ENCODE results near the gene PCDHAC1. TPM values are rescaled to one million over a fixed set of nuclear protein-coding genes. Genes with fewer than 3 reads are reported as not detected.

The PCDHAC1 gene
- total and polyA plus RNA-seq, 9 of the 15 experiments (the other 6 are each of a cell fraction or from before 2014, with no cell fraction given), result not detected

DNA sequence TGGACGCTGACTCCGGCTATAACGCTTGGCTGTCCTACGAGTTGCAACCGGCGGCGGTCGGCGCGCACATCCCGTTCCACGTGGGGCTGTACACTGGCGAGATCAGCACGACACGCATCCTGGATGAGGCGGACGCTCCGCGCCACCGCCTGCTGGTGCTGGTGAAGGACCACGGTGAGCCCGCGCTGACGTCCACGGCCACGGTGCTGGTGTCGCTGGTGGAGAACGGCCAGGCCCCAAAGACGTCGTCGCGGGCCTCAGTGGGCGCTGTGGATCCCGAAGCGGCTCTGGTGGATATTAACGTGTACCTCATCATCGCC, 48.9 kb upstream of the PCDHAC1 start:
- intact Hi-C loops (cut with micrococcal nuclease) (no loop called here), in situ Hi-C loops (cut with MboI) (no loop called here)
- no peak overlapping the region for H3K9ac ChIP-seq (ENCODE audit: insufficient read depth in 1 of 2, low read depth in 2 of 2, low read length in 2 of 2)
- ChIA-PET POLR2A (no interaction called here), CTCF (ENCODE audit: low intra/inter-chr PET ratio) (no interaction called here)
- 32% methylated on average over 28 of the region's 37 CpGs for WGBS (ENCODE audit: insufficient coverage, low coverage, missing lambda C conversion rate)
- no peaks in the 10 kb centered on the region for H3K9me1 ChIP-seq (ENCODE audit: control insufficient read depth, insufficient read depth, low read length)
- H3K9me3 ChIP-seq (replicated peaks; ENCODE audit: control insufficient read depth, insufficient read depth, low read depth, low read length), result no peaks in the 10 kb centered on the region; the same call in 1 of the 2 replicates
- H3K4me1 ChIP-seq (replicated peaks in 1 of 2; ENCODE audit: control insufficient read depth in 2 of 2, insufficient read depth in 2 of 2, low read length in 2 of 2), result no peaks in the 10 kb centered on the region; a peak in 1 of 5 replicates
- no peak for TF ChIP-seq SRSF7 (optimal IDR thresholded peaks at IDR 0.05; ENCODE audit: low read depth, low read length)
- no peak for TF ChIP-seq ZNF398 (CRISPR knock-in tag; IDR thresholded peaks at IDR 0.05)
- H2AFZ ChIP-seq (ENCODE audit: low read depth, low read length), result no peak overlapping the region
- no peaks in the 10 kb centered on the region for H4K20me1 ChIP-seq (replicated peaks; ENCODE audit: control insufficient read depth, insufficient read depth, low read length)
- ATAC-seq, result no peak
- H3K4me3 ChIP-seq, result no peak overlapping the region
- no peaks in the 10 kb centered on the region for H3K36me3 ChIP-seq (ENCODE audit: control insufficient read depth, insufficient read depth, low read length)
- no peak for DNase-seq (ENCODE audit: extremely low read depth in 1 of 4, low spot score in 3 of 4)
- FAIRE-seq, result no peak
- H3K4me2 ChIP-seq (ENCODE audit: insufficient read depth, low read length), result no peak overlapping the region
- no peaks in the 10 kb centered on the region for H3K27me3 ChIP-seq (ENCODE audit: control insufficient read depth in 2 of 2, insufficient read depth in 2 of 2, low read length in 2 of 2)
- no peak overlapping the region for H3K27ac ChIP-seq (ENCODE audit: extremely low read depth, low read depth, low read length)
- H3K79me2 ChIP-seq (ENCODE audit: control insufficient read depth, insufficient read depth, low read length), result no peaks in the 10 kb centered on the region
- no TSS peak for BruUV-seq (replicated peaks)

DNA sequence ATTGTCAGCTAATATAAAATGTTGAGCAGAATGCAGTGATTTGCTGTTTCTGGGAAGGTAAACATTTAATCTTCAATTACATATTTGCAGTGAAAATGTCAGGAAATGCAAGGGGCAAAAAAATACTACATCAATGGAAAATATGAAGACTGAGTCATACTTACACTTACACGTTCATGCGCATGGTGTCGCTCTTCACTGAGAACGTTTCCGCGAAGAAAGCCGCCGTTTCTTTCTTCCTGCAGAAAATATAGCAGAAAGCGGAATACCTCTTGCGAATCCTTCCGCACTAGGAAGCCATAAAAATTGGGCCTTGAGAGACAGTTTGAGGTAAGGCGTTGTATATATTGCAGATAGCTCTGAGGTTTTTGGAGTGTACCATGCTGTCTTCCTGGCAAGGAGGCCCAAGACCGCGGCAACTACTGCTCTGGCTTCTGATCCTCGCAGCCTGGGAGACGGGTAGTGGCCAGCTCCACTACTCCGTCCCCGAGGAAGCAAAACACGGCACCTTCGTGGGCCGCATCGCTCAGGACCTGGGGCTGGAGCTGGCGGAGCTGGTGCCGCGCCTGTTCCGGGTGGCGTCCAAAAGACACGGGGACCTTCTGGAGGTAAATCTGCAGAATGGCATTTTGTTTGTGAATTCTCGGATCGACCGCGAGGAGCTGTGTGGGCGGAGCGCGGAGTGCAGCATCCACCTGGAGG, 44.1 kb upstream of the PCDHAC1 start, which contains the start of gene PCDHA13:
Gene PCDHA13, plus strand, starts transcription at position 236 of the 702 bp plus-strand sequence. Its CDS starts 145 bp downstream, at position 381.
- FAIRE-seq, result no peak
- H3K9me1 ChIP-seq (ENCODE audit: control insufficient read depth, insufficient read depth, low read length), result no peaks in the 10 kb centered on the region
- no peak for DNase-seq (ENCODE audit: extremely low read depth in 1 of 4, low spot score in 3 of 4)
- intact Hi-C loops (cut with micrococcal nuclease), result no loop called here
- ATAC-seq, result no peak
- no peak within 1 kb of the TSS for H3K9ac ChIP-seq (ENCODE audit: insufficient read depth in 1 of 2, low read depth in 2 of 2, low read length in 2 of 2)
- in situ Hi-C loops (cut with MboI), result no loop called here
- CTCF ChIA-PET (ENCODE audit: low intra/inter-chr PET ratio), result no interaction called here
- POLR2A ChIA-PET, result no interaction called here
- no TSS peak for BruUV-seq (replicated peaks)
- no peaks in the 10 kb centered on the region for H3K79me2 ChIP-seq (ENCODE audit: control insufficient read depth, insufficient read depth, low read length)
- H4K20me1 ChIP-seq (replicated peaks; ENCODE audit: control insufficient read depth, insufficient read depth, low read length), result no peaks in the 10 kb centered on the region
- no peaks in the 10 kb centered on the region; a peak in 1 of 5 replicates for H3K4me1 ChIP-seq (replicated peaks in 1 of 2; ENCODE audit: control insufficient read depth in 2 of 2, insufficient read depth in 2 of 2, low read length in 2 of 2)
- no peak within 1 kb of the TSS for H2AFZ ChIP-seq (ENCODE audit: low read depth, low read length)
- H3K27me3 ChIP-seq (ENCODE audit: control insufficient read depth in 2 of 2, insufficient read depth in 2 of 2, low read length in 2 of 2), result no peaks in the 10 kb centered on the region
- WGBS (ENCODE audit: insufficient coverage, low coverage, missing lambda C conversion rate), result 18% methylated on average over 29 of the region's 35 CpGs
- no peak within 1 kb of the TSS for H3K4me3 ChIP-seq
- H3K9me3 ChIP-seq (replicated peaks; ENCODE audit: control insufficient read depth, insufficient read depth, low read depth, low read length), result 0 out of 2 replicates have a peak, but pooled peaks cover 2% of the 10 kb centered on the region
- H3K27ac ChIP-seq (ENCODE audit: extremely low read depth, low read depth, low read length), result no peak within 1 kb of the TSS
- no peaks in the 10 kb centered on the region for H3K36me3 ChIP-seq (ENCODE audit: control insufficient read depth, insufficient read depth, low read length)
- no peak within 1 kb of the TSS for H3K4me2 ChIP-seq (ENCODE audit: insufficient read depth, low read length)
- TF ChIP-seq ZNF395 (CRISPR knock-in tag; IDR thresholded peaks at IDR 0.05) (no peak), SMAD1 (IDR thresholded peaks at IDR 0.05; ENCODE audit: low read depth, low read length, partially characterized antibody) (no peak), PBX2 (CRISPR knock-in tag; IDR thresholded peaks at IDR 0.05; ENCODE audit: low read depth) (no peak), PBX2 (tag; conservative IDR thresholded peaks at IDR 0.05; ENCODE audit: low read depth) (no peak), SMC3 (conservative IDR thresholded peaks at IDR 0.05; ENCODE audit: insufficient read depth, low read depth, low read length) (no peak), FIP1L1 (IDR thresholded peaks at IDR 0.05; ENCODE audit: low read depth, low read length, poor library complexity, severe bottlenecking) (no peak), DDX20 (tag; IDR thresholded peaks at IDR 0.05; ENCODE audit: low read depth) (no peak)
